ENCODE data around the gene RMI2. TPM values are rescaled to one million over a fixed set of nuclear protein-coding genes. Genes with fewer than 3 reads are reported as not detected.

Gene RMI2
- total RNA-seq, 1 experiment from 2014 or later: 11.1 TPM

- in situ Hi-C loops (cut with HindIII; ENCODE audit: low pct_unique_long_range_greater_than_20kb, low sequenced_read_pairs): no loop called here
- POLR2A ChIA-PET: interaction anchor here (0.6 kb wide), 1 partner anchor 67 kb away, joined by 6 read pairs; no protein-coding TSS in a partner anchor
Measured at GRCh38 chr16:11330526-11331237, 14.6 kb upstream of the RMI2 start.

GRCh38 chr16:11331967-11332366, 13.3 kb upstream of the RMI2 start:
- CTCF ChIA-PET: no interaction called here
- Histone ChIP-seq H3K9me3 (ENCODE audit: control insufficient read depth, insufficient read depth, low read depth, low read length) (no peaks in the 10 kb centered on the region), H3K36me3 (ENCODE audit: control insufficient read depth, insufficient read depth, low read length) (no peaks in the 10 kb centered on the region), H3K27me3 (ENCODE audit: control insufficient read depth, insufficient read depth, low read length) (no peaks in the 10 kb centered on the region), H3K4me3 (ENCODE audit: low read depth in 2 of 2, low read length in 2 of 2) (no peak overlapping the region), H3K27ac (ENCODE audit: low read length) (no peak overlapping the region), H3K4me1 (ENCODE audit: control insufficient read depth, insufficient read depth, low read length) (peaks cover 27% of the 10 kb centered on the region)
- POLR2A ChIA-PET: no interaction called here
- BruUV-seq (replicated peaks): no TSS peak
- ATAC-seq (no peak), DNase-seq (ENCODE audit: low read depth, low spot score) (no peak)
- intact Hi-C loops (cut with micrococcal nuclease; ENCODE audit: unreplicated experiment): no loop called here
- in situ Hi-C loops (cut with HindIII; ENCODE audit: low pct_unique_long_range_greater_than_20kb, low sequenced_read_pairs): no loop called here
- TF ChIP-seq CTCF (IDR thresholded peaks at IDR 0.05): no peak
- TF ChIP-seq POLR2AphosphoS5 (IDR thresholded peaks at IDR 0.05; ENCODE audit: low read depth, low read length): no peak
- no peak for TF ChIP-seq SIN3A (IDR thresholded peaks at IDR 0.05; ENCODE audit: borderline replicate concordance, insufficient read depth, low read depth, low read length)
- TF ChIP-seq, protein P1, sequence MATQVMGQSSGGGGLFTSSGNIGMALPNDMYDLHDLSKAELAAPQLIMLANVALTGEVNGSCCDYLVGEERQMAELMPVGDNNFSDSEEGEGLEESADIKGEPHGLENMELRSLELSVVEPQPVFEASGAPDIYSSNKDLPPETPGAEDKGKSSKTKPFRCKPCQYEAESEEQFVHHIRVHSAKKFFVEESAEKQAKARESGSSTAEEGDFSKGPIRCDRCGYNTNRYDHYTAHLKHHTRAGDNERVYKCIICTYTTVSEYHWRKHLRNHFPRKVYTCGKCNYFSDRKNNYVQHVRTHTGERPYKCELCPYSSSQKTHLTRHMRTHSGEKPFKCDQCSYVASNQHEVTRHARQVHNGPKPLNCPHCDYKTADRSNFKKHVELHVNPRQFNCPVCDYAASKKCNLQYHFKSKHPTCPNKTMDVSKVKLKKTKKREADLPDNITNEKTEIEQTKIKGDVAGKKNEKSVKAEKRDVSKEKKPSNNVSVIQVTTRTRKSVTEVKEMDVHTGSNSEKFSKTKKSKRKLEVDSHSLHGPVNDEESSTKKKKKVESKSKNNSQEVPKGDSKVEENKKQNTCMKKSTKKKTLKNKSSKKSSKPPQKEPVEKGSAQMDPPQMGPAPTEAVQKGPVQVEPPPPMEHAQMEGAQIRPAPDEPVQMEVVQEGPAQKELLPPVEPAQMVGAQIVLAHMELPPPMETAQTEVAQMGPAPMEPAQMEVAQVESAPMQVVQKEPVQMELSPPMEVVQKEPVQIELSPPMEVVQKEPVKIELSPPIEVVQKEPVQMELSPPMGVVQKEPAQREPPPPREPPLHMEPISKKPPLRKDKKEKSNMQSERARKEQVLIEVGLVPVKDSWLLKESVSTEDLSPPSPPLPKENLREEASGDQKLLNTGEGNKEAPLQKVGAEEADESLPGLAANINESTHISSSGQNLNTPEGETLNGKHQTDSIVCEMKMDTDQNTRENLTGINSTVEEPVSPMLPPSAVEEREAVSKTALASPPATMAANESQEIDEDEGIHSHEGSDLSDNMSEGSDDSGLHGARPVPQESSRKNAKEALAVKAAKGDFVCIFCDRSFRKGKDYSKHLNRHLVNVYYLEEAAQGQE (IDR thresholded peaks at IDR 0.05; ENCODE audit: insufficient read depth in 1 of 2, low read depth in 2 of 2, low read length in 1 of 2): no peak
- TF ChIP-seq TCF7L2 (IDR thresholded peaks at IDR 0.05; ENCODE audit: low read depth, low read length): no peak

More at GRCh38 chr16:11330526-11331237, 14.6 kb upstream of the RMI2 start:
- peaks cover 27% of the 10 kb centered on the region for H3K4me1 ChIP-seq (ENCODE audit: control insufficient read depth, insufficient read depth, low read length)
- intact Hi-C loops (cut with micrococcal nuclease; ENCODE audit: unreplicated experiment): no loop called here
- H3K27me3 ChIP-seq (ENCODE audit: control insufficient read depth, insufficient read depth, low read length): no peaks in the 10 kb centered on the region
- H3K4me3 ChIP-seq (ENCODE audit: low read depth in 2 of 2, low read length in 2 of 2): no peak overlapping the region
- DNase-seq (ENCODE audit: low read depth, low spot score) (no peak), ATAC-seq (no peak)
- CTCF ChIA-PET: no interaction called here
- TF ChIP-seq CTCF (IDR thresholded peaks at IDR 0.05): no peak
- no peak for TF ChIP-seq TCF7L2 (IDR thresholded peaks at IDR 0.05; ENCODE audit: low read depth, low read length)
- TF ChIP-seq, protein P1 (IDR thresholded peaks at IDR 0.05; ENCODE audit: insufficient read depth in 1 of 2, low read depth in 2 of 2, low read length in 1 of 2): no peak
- TF ChIP-seq POLR2AphosphoS5 (IDR thresholded peaks at IDR 0.05; ENCODE audit: low read depth, low read length): no peak
- no peak for TF ChIP-seq SIN3A (IDR thresholded peaks at IDR 0.05; ENCODE audit: borderline replicate concordance, insufficient read depth, low read depth, low read length)
- BruUV-seq (replicated peaks): no TSS peak
- no peaks in the 10 kb centered on the region for H3K36me3 ChIP-seq (ENCODE audit: control insufficient read depth, insufficient read depth, low read length)
- H3K27ac ChIP-seq (ENCODE audit: low read length): peak overlapping the region; percentile 19; the same call in 1 of the 2 replicates
- no peaks in the 10 kb centered on the region for H3K9me3 ChIP-seq (ENCODE audit: control insufficient read depth, insufficient read depth, low read depth, low read length)
